Endodermal cell (in vitro differentiated cells): Measurements from ENCODE around the gene GKAP1. TPM values are rescaled to one million over a fixed set of nuclear protein-coding genes. Genes with fewer than 3 reads are reported as not detected.
A peak's percentile ranks its signal among the peaks of the same experiment; 100 is the strongest.
"Not testable (repeated sequence)": the region's sequence is repeated elsewhere in the genome, so short reads cannot be mapped to it uniquely, and the experiment has no call there.

Experiments used
- DNase-seq: peaks from one replicate; pipeline ENCODE4 v3.0.0-alpha.2; 2017
- H3K27ac ChIP-seq: 2 replicates; pipeline ENCODE4 v1.5.1; 2013; ENCODE audit warnings: mild to moderate bottlenecking, low read depth, low read length, moderate library complexity
- H3K27me3 ChIP-seq: 2 replicates; pipeline ENCODE4 v1.6.1; 2013; ENCODE audit warnings: mild to moderate bottlenecking, low read length, moderate library complexity; ENCODE audit not compliant: insufficient read depth, control insufficient read depth, poor library complexity, severe bottlenecking
- H3K36me3 ChIP-seq: 2 replicates; pipeline ENCODE4 v1.7.0; 2013; ENCODE audit warnings: mild to moderate bottlenecking, low read length, moderate library complexity; ENCODE audit not compliant: control insufficient read depth, insufficient read depth
- H3K4me1 ChIP-seq: one replicate; pipeline ENCODE4 v1.7.0; 2013; ENCODE audit warnings: low read length; ENCODE audit not compliant: control insufficient read depth, insufficient read depth
- H3K4me3 ChIP-seq: 2 replicates; pipeline ENCODE4 v1.5.1; 2013; ENCODE audit warnings: mild to moderate bottlenecking, low read length, moderate library complexity
- H3K9ac ChIP-seq: 2 replicates; pipeline ENCODE4 v1.6.1; 2013; ENCODE audit warnings: mild to moderate bottlenecking, low read length, moderate library complexity; ENCODE audit not compliant: poor library complexity, severe bottlenecking; ENCODE audit errors: extremely low read depth
- H3K9me3 ChIP-seq: 2 replicates; pipeline ENCODE4 v1.6.1; 2013; ENCODE audit warnings: mild to moderate bottlenecking, low read length, moderate library complexity; ENCODE audit not compliant: control insufficient read depth
- H3K27ac Mint-ChIP-seq: 2 replicates; pipeline ENCODE4 v1.8.0; 2020; ENCODE audit warnings: mixed read lengths
- H3K27me3 Mint-ChIP-seq: 2 replicates; pipeline ENCODE4 v1.8.0; 2021; ENCODE audit warnings: mild to moderate bottlenecking, mixed read lengths; ENCODE audit not compliant: insufficient read depth
- H3K36me3 Mint-ChIP-seq: 2 replicates; pipeline ENCODE4 v1.8.0; 2020; ENCODE audit warnings: low read depth, mixed read lengths
- H3K4me1 Mint-ChIP-seq: 2 replicates; pipeline ENCODE4 v1.8.0; 2020; ENCODE audit warnings: mixed read lengths
- H3K4me3 Mint-ChIP-seq: 2 replicates; pipeline ENCODE4 v1.8.0; 2020; ENCODE audit warnings: mild to moderate bottlenecking, moderate library complexity, mixed read lengths
- H3K9me3 Mint-ChIP-seq: 2 replicates; pipeline ENCODE4 v1.8.0; 2020; ENCODE audit warnings: mild to moderate bottlenecking, mixed read lengths
- WGBS, 2 experiments: methylation state at CpG; one replicate each; pipeline versions ENCODE4 v1.1.5 to v1.1.7; 2013; ENCODE audit warnings: missing lambda C conversion rate in 2 of 2, mixed read lengths in 1 of 2; ENCODE audit not compliant: insufficient coverage in 1 of 2, insufficient read length in 1 of 2; 5-methylcytosine and 5-hydroxymethylcytosine counted together
- total RNA-seq, 2 donors: library from RNA; stranded (reverse); fragmentation: NEBNext Ultra II Directional in 1 of 2; extraction: Animal tissue kit (Norgen Biotek cat#: 25700) in 1 of 2; gene quantifications; 2 replicates in 1 of 2; 3 replicates in 1 of 2; pipeline ENCODE4 v1.2.1, GENCODE V29; 2021
- TF ChIP-seq, protein P1 (sequence below): fragments of 200-600 bp; sonication (generic); conservative IDR thresholded peaks from 2 replicates; pipeline ENCODE4 v1.5.0; 2021; ENCODE audit warnings: antibody characterized with exemption, mild to moderate bottlenecking

Gene GKAP1
- total RNA-seq, 2 donors from 2014 or later, result 8.5 to 13.5 TPM

DNA sequence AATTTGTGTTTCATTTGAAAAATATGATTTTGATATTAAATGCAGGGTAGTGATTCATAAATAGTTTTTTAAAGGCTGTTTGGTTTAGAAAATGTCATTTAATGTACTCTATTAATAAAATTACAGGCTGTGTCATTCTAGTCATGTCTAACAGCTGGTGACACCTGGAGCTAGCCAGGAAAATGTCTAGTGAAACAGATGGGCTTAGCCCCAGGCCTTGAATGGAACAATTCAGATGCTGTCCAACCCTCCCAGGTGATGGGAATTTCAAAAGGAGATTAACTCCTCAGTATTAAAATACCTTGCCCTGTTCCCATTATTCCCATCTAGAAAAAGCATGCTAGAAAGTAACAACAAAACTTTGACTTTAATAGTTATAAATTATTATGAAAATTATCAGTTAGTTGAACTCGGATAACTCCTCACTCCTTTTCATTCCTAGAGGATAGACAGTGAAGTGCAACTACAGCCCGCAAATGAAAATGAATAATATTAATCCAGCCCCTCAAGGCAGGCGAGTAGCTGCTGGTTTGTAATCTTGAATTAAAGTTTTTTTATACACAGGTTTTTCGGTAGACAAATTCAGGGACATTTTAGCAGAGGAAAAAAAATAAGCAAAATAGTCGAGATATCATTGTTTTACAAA is 13.0 kb upstream of the GKAP1 start:
- not testable (repeated sequence) for H3K9me3 Mint-ChIP-seq, H3K4me1 ChIP-seq, H3K4me3 Mint-ChIP-seq, H3K27ac ChIP-seq, H3K27me3 ChIP-seq, H3K9ac ChIP-seq, H3K9me3 ChIP-seq, H3K27me3 Mint-ChIP-seq, H3K36me3 ChIP-seq, H3K4me3 ChIP-seq, H3K36me3 Mint-ChIP-seq, DNase-seq, H3K27ac Mint-ChIP-seq, H3K4me1 Mint-ChIP-seq
- TF ChIP-seq, protein P1, sequence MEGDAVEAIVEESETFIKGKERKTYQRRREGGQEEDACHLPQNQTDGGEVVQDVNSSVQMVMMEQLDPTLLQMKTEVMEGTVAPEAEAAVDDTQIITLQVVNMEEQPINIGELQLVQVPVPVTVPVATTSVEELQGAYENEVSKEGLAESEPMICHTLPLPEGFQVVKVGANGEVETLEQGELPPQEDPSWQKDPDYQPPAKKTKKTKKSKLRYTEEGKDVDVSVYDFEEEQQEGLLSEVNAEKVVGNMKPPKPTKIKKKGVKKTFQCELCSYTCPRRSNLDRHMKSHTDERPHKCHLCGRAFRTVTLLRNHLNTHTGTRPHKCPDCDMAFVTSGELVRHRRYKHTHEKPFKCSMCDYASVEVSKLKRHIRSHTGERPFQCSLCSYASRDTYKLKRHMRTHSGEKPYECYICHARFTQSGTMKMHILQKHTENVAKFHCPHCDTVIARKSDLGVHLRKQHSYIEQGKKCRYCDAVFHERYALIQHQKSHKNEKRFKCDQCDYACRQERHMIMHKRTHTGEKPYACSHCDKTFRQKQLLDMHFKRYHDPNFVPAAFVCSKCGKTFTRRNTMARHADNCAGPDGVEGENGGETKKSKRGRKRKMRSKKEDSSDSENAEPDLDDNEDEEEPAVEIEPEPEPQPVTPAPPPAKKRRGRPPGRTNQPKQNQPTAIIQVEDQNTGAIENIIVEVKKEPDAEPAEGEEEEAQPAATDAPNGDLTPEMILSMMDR, result peak; percentile 29
- WGBS, 2 experiments, result 86% methylated on average over 5 of the region's 5 CpGs; no CpG with 5 or more reads in 1 of the 2 experiments

DNA sequence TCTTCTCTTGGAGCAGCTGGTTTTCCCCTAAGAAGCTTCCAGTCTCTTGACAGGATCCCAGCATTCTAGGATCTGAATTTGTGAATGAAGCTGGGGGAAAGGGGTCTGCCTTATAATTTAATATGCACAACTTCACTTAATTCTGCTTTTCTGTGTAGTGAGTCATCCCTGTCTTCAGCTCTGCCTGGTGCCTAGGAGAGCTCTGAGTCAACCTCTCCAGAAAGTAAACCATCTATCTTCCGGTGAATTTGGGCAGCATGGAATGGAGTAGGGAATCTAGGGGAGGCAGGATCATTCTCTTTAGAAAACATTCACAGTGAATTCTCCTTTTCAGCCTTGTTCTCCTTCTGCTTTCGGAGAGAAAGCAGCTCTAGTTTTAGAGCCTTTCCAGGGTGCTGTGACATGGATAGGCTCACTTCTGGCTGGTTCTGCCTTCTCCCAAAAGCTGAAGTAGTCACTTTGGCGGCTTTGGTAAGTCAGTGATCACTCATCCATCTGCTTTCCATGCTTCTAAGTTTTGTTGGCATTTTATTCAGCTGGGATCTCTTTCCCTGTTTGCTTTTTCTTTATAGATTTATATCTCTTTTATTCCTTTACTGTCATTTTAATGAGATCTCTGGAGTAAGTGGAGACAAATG is 7.5 kb upstream of the GKAP1 start:
- not testable (repeated sequence) for H3K4me1 Mint-ChIP-seq, H3K9me3 ChIP-seq, H3K9me3 Mint-ChIP-seq, H3K4me3 ChIP-seq, H3K9ac ChIP-seq, H3K4me1 ChIP-seq, H3K27me3 ChIP-seq, H3K4me3 Mint-ChIP-seq, DNase-seq, H3K36me3 ChIP-seq, H3K27ac Mint-ChIP-seq, H3K36me3 Mint-ChIP-seq, H3K27ac ChIP-seq
- WGBS, 2 experiments, result 93 to 95% methylated on average over 3 of the region's 3 CpGs
- H3K27me3 Mint-ChIP-seq, result peaks cover 11% of the 10 kb centered on the region

DNA sequence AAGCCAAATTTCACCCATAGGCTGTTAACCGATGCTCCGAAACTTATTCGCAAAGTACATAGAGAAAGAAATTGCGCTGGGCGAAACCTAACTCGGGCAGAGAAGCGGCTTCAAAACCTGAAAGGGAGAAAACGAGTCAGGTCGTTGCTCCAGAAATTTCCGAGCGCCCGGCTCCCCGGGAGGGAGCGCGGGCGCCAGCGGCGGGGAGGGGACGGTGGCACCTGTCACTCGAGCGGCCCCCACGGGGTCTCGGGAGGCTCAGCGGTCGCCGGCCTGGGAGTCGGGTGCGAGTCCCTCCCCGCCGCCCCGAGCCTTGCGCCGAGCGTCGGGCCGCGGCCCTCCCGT is 586 bp downstream of the GKAP1 start:
- H3K9me3 Mint-ChIP-seq, DNase-seq, H3K27me3 Mint-ChIP-seq, H3K4me3 Mint-ChIP-seq, H3K9me3 ChIP-seq, H3K27ac ChIP-seq, H3K36me3 Mint-ChIP-seq, H3K4me1 ChIP-seq, H3K4me1 Mint-ChIP-seq, H3K27ac Mint-ChIP-seq, H3K36me3 ChIP-seq: not testable (repeated sequence)
- H3K9ac ChIP-seq, result peak overlapping the region; percentile 25
- peaks cover 19% of the 10 kb centered on the region for H3K27me3 ChIP-seq
- H3K4me3 ChIP-seq, result peak overlapping the region; percentile 84
- 0 to 1% methylated on average over 21 to 38 of the region's 38 CpGs for WGBS, 2 experiments

DNA sequence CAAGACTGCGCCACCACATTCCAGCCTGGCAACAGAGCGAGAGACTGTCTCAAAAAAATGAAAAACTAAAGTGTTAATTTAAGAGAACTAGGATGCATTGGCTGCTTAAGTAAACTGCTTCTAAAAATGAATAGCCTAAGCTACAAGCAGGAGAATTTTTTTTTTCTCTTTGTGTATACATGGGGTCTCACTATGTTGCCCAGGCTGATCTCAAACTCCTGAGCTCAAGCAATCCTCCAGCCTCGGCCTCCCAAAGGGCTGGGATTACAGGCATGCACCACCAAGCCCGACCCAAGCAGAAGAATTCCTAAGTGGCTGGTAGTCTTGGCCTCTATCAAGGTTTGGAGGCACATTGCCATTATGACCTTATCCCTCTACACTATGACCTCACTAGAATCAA is 2.4 kb downstream of the GKAP1 start:
- H3K9me3 Mint-ChIP-seq, H3K27ac Mint-ChIP-seq, H3K4me1 Mint-ChIP-seq, H3K36me3 ChIP-seq, H3K27ac ChIP-seq, H3K9ac ChIP-seq, H3K4me3 Mint-ChIP-seq, H3K4me3 ChIP-seq, H3K9me3 ChIP-seq, H3K36me3 Mint-ChIP-seq, DNase-seq, H3K4me1 ChIP-seq, H3K27me3 Mint-ChIP-seq: not testable (repeated sequence)
- H3K27me3 ChIP-seq, result peaks cover 18% of the 10 kb centered on the region
- 95 to 97% methylated on average over 3 to 4 of the region's 4 CpGs for WGBS, 2 experiments

DNA sequence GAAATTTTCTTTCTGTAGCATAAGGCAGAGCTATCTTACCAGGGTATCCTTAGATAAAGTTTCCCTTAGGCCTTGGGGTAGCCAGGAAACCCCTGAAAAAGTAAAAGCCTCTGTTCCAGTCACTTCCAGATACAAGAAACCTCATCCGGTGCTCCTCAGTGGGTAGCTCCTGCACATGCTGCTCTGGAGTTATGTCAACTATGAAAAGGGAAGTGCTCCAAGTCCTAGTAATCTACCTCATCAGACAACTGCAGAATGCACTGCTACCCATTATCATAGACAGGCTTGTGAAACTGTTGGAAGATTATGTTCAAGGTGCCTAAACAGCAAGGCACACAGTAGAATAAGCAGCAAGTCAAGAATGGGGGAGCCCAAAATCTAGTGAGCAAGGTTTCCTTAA is 8.4 kb downstream of the GKAP1 start:
- not testable (repeated sequence) for H3K36me3 ChIP-seq, H3K9me3 Mint-ChIP-seq, H3K9ac ChIP-seq, H3K27ac Mint-ChIP-seq, H3K27me3 ChIP-seq, H3K9me3 ChIP-seq, H3K4me1 ChIP-seq, H3K4me3 Mint-ChIP-seq, H3K27me3 Mint-ChIP-seq, DNase-seq, H3K4me3 ChIP-seq, H3K27ac ChIP-seq, H3K4me1 Mint-ChIP-seq
- peaks cover 17% of the 10 kb centered on the region for H3K36me3 Mint-ChIP-seq
- 86 to 88% methylated on average over 1 of the region's 1 CpG for WGBS, 2 experiments

DNA sequence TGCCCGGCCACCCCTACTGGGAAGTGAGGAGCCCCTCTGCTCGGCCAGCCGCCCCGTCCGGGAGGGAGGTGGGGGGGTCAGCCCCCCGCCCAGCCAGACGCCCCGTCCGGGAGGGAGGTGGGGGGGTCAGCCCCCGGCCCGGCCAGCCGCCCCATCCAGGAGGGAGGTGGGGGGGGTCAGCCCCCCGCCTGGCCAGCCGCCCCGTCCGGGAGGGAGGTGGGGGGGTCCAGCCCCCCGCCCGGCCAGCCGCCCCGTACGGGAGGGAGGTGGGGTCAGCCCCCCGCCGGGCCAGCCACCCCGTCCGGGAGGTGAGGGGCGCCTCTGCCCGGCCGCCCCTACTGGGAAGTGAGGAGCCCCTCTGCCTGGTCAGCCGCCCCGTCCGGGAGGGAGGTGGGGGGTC is 13.1 kb downstream of the GKAP1 start:
- not testable (repeated sequence) for DNase-seq, H3K4me1 ChIP-seq, H3K4me1 Mint-ChIP-seq, H3K9ac ChIP-seq, H3K27me3 Mint-ChIP-seq, H3K27me3 ChIP-seq, H3K4me3 ChIP-seq, H3K9me3 ChIP-seq, H3K27ac Mint-ChIP-seq, H3K27ac ChIP-seq, H3K4me3 Mint-ChIP-seq
- Mint-ChIP-seq H3K9me3 (peaks cover 19% of the 10 kb centered on the region), H3K36me3 (peaks cover 30% of the 10 kb centered on the region)
- WGBS, 2 experiments, result 96% methylated on average over 24 of the region's 31 CpGs; no CpG with 5 or more reads in 1 of the 2 experiments
- H3K36me3 ChIP-seq, result peaks cover 19% of the 10 kb centered on the region
